ENCODE measurements around the gene ITGB5. TPM values are rescaled to one million over a fixed set of nuclear protein-coding genes. Genes with fewer than 3 reads are reported as not detected.

The ITGB5 gene
- total RNA-seq, 4 donors from 2014 or later, result 79.2 to 122 (median 110) TPM

DNA sequence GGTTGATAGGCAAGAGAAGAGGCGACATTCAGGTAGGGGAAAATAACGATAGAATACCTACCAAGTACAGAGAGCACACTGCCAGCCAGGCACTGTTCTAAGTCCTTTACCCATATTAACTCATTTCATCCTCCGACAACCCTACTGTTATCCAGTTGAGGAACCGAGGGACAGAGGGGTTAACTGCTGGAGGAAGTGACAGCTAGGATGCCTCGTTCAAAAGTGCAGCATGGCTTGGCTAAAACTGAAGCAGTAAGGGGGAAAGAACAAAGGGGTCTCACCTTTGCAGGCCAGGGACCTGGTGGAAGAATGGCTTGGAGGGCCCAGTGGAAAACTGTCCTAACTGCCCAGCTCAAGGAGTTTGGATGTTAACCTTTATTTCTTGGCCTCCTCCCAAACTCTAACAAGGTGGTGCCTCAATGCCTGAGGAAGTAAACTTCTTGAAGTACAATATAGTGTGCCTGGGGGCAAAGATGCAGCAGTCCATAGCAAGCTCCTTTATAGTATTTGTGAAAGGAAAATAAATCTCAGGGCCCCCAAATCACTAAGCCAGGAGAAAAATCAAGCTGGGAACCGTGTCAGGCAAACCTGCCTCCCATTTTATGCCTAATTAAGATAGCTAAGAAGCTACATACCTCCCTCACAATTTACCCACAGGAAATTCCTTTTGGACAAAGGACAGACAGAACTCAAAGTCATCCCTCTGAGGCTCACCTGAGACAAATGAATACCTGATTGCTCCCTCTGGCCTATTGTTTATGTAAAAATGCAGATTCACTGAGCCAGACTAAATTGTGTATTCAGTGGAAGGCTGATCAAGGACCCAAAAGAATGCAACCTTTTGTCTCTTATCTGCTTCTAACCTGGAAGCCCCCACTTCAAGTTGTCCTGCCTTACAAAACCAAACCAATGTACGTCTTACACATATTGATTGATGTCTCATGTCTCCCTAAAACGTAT lies 1.6 kb upstream of the ITGB5 start:
- H3K27me3 ChIP-seq, result no peaks in the 10 kb centered on the region
- H3K27ac ChIP-seq, result peak overlapping the region in 1 of 3 donors; percentile 22
- TF ChIP-seq POLR2A (IDR thresholded peaks at IDR 0.05), result no peak
- TF ChIP-seq, protein P1, sequence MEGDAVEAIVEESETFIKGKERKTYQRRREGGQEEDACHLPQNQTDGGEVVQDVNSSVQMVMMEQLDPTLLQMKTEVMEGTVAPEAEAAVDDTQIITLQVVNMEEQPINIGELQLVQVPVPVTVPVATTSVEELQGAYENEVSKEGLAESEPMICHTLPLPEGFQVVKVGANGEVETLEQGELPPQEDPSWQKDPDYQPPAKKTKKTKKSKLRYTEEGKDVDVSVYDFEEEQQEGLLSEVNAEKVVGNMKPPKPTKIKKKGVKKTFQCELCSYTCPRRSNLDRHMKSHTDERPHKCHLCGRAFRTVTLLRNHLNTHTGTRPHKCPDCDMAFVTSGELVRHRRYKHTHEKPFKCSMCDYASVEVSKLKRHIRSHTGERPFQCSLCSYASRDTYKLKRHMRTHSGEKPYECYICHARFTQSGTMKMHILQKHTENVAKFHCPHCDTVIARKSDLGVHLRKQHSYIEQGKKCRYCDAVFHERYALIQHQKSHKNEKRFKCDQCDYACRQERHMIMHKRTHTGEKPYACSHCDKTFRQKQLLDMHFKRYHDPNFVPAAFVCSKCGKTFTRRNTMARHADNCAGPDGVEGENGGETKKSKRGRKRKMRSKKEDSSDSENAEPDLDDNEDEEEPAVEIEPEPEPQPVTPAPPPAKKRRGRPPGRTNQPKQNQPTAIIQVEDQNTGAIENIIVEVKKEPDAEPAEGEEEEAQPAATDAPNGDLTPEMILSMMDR (IDR thresholded peaks at IDR 0.05), result no peak
- intact Hi-C loops (cut with DNase I), result no loop called here
- H3K36me3 ChIP-seq, result no peaks in the 10 kb centered on the region
- DNase-seq, result no peak
- 73% methylated on average over 8 of the region's 8 CpGs for WGBS, 2 donors
- peaks cover 10 to 31% of the 10 kb centered on the region in 2 donors for H3K4me1 ChIP-seq
- no peak overlapping the region for H3K4me3 ChIP-seq (replicated peaks in 1 of 3)
- H3K9me3 ChIP-seq, result no peaks in the 10 kb centered on the region

DNA sequence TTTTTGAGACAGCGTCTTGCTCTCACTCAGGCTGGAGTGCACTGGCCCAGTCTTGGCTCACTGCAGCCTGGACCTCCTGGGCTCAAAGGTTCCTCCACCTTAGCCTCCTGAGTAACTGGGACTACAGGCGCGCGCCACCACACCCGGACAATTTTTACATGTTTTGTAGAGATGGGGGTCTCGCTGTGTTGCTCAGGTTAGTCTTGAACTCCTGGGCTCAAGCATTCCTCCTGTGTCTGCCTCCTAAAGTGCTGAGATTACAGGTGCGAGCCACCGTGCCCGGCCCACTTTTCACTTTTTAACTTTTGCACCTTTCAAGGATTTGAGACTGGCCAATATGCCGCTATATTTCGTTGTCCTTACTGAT lies 750 bp upstream of the ITGB5 start:
- TF ChIP-seq, protein P1 (IDR thresholded peaks at IDR 0.05), result no peak
- no peak for TF ChIP-seq POLR2A (IDR thresholded peaks at IDR 0.05)
- 90 to 91% methylated on average over 11 of the region's 11 CpGs for WGBS, 2 donors
- H3K4me3 ChIP-seq (replicated peaks in 1 of 3), result peak overlapping the region in 1 of 3 donors; percentile 66
- no peaks in the 10 kb centered on the region for H3K9me3 ChIP-seq
- H3K36me3 ChIP-seq, result no peaks in the 10 kb centered on the region
- no peaks in the 10 kb centered on the region for H3K27me3 ChIP-seq
- intact Hi-C loops (cut with DNase I), result no loop called here
- H3K4me1 ChIP-seq, result peaks cover 10 to 31% of the 10 kb centered on the region in 2 donors
- H3K27ac ChIP-seq, result peak overlapping the region; percentile 81 to 91 (median 89)
- DNase-seq, result no peak

DNA sequence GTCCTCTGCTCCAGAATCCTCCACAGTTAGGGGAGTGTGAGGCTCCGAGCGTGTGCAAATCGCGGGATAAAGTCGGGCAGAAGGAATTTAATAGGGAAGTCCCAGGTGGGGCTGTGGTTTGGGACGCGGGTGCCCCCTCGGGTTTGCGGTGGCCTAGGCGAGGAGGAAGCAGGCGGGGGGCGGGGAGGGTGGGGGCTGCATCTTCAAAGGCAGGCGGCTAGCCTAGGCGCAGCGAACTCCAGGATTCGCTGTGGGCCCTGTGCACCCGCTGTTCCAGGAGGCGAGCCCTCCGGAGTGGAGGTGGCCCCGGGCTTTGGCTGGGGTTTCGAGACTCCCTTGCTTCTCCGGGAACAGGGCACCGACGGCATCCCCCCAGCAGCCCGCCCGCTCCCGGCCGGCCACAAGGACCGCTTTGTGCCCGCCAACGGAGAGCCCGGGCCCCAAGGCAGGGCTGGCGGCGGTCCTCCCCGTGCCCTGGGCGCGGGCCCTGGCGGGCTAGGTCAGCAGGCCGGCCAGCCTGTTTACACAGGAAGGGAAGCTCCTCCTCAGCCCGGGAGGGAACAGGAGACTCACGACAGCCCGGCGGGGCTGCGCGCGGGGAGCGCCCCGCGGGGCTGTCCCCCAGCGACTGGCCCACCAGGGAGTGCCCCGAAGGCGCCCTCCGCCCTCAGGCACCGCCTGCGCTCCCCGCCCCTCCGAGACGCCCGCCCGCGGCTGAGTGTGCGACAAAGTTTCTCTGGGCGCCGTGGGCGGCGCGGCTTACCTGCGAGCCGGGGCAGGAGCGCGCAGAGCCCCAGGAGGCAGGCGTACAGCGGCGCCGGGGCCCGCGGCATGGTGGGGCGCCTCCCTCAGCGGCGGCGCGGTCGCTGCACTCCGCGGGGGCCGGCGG lies 753 bp downstream of the ITGB5 start:
- Histone ChIP-seq H3K36me3 (no peaks in the 10 kb centered on the region), H3K4me1 (peaks cover 10 to 31% of the 10 kb centered on the region in 2 donors), H3K27ac (peak overlapping the region; percentile 89 to 91 (median 89)), H3K9me3 (no peaks in the 10 kb centered on the region), H3K27me3 (no peaks in the 10 kb centered on the region), H3K4me3 (replicated peaks in 1 of 3) (peak overlapping the region; percentile 33 to 66 (median 41))
- intact Hi-C loops (cut with DNase I), result no loop called here
- 0 to 1% methylated on average over 7 to 18 of the region's 87 CpGs for WGBS, 2 donors
- peak; percentile 67 to 72 for DNase-seq
- TF ChIP-seq, protein P1 (IDR thresholded peaks at IDR 0.05), result no peak
- peak; percentile 35 to 54 for TF ChIP-seq POLR2A (IDR thresholded peaks at IDR 0.05)

DNA sequence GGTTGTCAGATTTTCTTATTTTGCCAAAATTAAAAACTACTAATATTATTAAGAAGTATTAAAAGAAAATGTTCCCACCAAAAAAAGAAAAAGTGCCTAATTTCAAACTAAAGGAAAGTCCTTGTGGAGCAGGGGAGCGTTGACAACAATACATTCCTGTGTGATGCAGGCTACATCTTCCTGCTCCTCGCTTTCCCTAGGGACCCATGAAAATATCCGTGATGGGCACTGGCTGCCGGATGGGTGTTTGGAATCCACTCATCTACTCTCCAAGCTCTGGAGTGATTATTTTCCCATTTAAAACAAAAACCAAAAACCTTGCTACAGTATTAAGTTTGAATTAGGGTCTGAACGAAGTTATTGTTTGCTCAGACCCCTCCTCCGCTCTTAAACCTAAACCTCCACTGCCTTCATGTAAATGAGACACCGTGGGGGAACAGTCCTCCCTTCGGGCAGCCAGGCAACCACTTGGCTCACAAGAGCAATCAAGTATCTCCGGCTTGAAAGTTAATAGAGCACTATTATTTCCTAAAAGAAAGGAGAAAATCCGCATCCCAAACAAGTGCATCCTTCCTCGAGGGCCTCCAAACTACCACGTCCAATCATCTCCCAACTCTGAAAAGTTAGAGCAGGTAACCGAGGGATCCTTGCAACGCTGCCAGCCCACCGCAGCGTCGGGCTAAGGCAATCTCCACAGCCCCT lies 1.5 kb downstream of the ITGB5 start:
- Histone ChIP-seq H3K36me3 (no peaks in the 10 kb centered on the region), H3K27me3 (no peaks in the 10 kb centered on the region), H3K27ac (peak overlapping the region in 2 of 3 donors; percentile 89 to 91), H3K4me1 (peaks cover 10 to 31% of the 10 kb centered on the region in 2 donors), H3K4me3 (replicated peaks in 1 of 3) (peak overlapping the region in 2 of 3 donors; percentile 41 to 66), H3K9me3 (no peaks in the 10 kb centered on the region)
- intact Hi-C loops (cut with DNase I), result no loop called here
- WGBS, 2 donors, result 25 to 32% methylated on average over 15 to 17 of the region's 17 CpGs
- DNase-seq, result peak; percentile 46 to 58
- no peak for TF ChIP-seq POLR2A (IDR thresholded peaks at IDR 0.05)
- TF ChIP-seq, protein P1 (IDR thresholded peaks at IDR 0.05), result no peak
